H9 (cell line): ENCODE results near the gene GRHPR. TPM values are rescaled to one million over a fixed set of nuclear protein-coding genes. Genes with fewer than 3 reads are reported as not detected.

Experiments used
- DNase-seq: peaks from one replicate; pipeline ENCODE4 v3.0.0-alpha.2; 2017
- H2AFZ ChIP-seq: one replicate; pipeline ENCODE4 v1.6.1; 2013; ENCODE audit warnings: mild to moderate bottlenecking, low read length, control low read depth, moderate library complexity
- H2AK5ac ChIP-seq: 2 replicates; pipeline ENCODE4 v1.6.1; 2013; ENCODE audit warnings: low read length, control low read depth, mixed read lengths; ENCODE audit not compliant: insufficient read length
- H2BK120ac ChIP-seq: one replicate; pipeline ENCODE4 v1.6.1; 2013; ENCODE audit warnings: low read depth, mild to moderate bottlenecking, low read length, control low read depth, inconsistent platforms; ENCODE audit not compliant: poor library complexity, severe bottlenecking
- H2BK12ac ChIP-seq: 2 replicates; pipeline ENCODE4 v1.6.1; 2013; ENCODE audit warnings: low read length, control low read depth, mixed read lengths, low read depth; ENCODE audit not compliant: insufficient read length
- H2BK15ac ChIP-seq: 2 replicates; pipeline ENCODE4 v1.6.1; 2013; ENCODE audit warnings: low read depth, low read length, control low read depth
- H2BK20ac ChIP-seq: one replicate; pipeline ENCODE4 v1.6.1; 2013; ENCODE audit warnings: low read depth, mild to moderate bottlenecking, low read length, control low read depth, inconsistent platforms; ENCODE audit not compliant: poor library complexity, severe bottlenecking
- H2BK5ac ChIP-seq: 2 replicates; pipeline ENCODE4 v1.6.1; 2013; ENCODE audit warnings: low read length, control low read depth, mixed read lengths; ENCODE audit not compliant: insufficient read length
- H3K14ac ChIP-seq: 2 replicates; pipeline ENCODE4 v1.6.1; 2013; ENCODE audit warnings: low read length, control low read depth; ENCODE audit not compliant: insufficient read depth
- H3K18ac ChIP-seq: 2 replicates; pipeline ENCODE4 v1.6.1; 2013; ENCODE audit warnings: low read depth, mild to moderate bottlenecking, mixed read lengths, low read length, control low read depth; ENCODE audit not compliant: insufficient read length
- H3K23ac ChIP-seq: 2 replicates; pipeline ENCODE4 v1.6.1; 2013; ENCODE audit warnings: low read length, control low read depth, mixed read lengths, low read depth; ENCODE audit not compliant: insufficient read length
- H3K23me2 ChIP-seq: 2 replicates; pipeline ENCODE4 v1.6.1; 2013; ENCODE audit warnings: low read depth, mild to moderate bottlenecking, mixed read lengths, low read length, control low read depth; ENCODE audit not compliant: insufficient read length, poor library complexity, severe bottlenecking
- H3K27ac ChIP-seq: 2 replicates; pipeline ENCODE4 v1.5.1; 2013; ENCODE audit warnings: low read length, control low read depth, mixed read lengths, low read depth; ENCODE audit not compliant: insufficient read length
- H3K27me3 ChIP-seq: 2 replicates; pipeline ENCODE4 v1.6.1; 2013; ENCODE audit warnings: low read length, control low read depth, inconsistent platforms; ENCODE audit not compliant: insufficient read depth
- H3K4ac ChIP-seq: 2 replicates; pipeline ENCODE4 v1.6.1; 2013; ENCODE audit warnings: low read depth, mild to moderate bottlenecking, control low read depth, inconsistent platforms, low read length, moderate library complexity
- H3K4me1 ChIP-seq: 2 replicates; pipeline ENCODE4 v1.6.1; 2013; ENCODE audit warnings: low read length, control low read depth, inconsistent platforms; ENCODE audit not compliant: insufficient read depth
- H3K4me2 ChIP-seq: 2 replicates; pipeline ENCODE4 v1.6.1; 2013; ENCODE audit warnings: low read length, control low read depth, mixed read lengths; ENCODE audit not compliant: insufficient read length, insufficient read depth
- H3K56ac ChIP-seq: 2 replicates; pipeline ENCODE4 v1.6.1; 2013; ENCODE audit warnings: low read depth, mild to moderate bottlenecking, mixed read lengths, low read length, control low read depth; ENCODE audit not compliant: insufficient read length
- H3K79me1 ChIP-seq: 2 replicates; pipeline ENCODE4 v1.6.1; 2013; ENCODE audit warnings: low read depth, mild to moderate bottlenecking, moderate library complexity, low read length, control low read depth, inconsistent platforms; ENCODE audit not compliant: insufficient read depth, poor library complexity, severe bottlenecking
- H3K79me2 ChIP-seq: 2 replicates; pipeline ENCODE4 v1.6.1; 2013; ENCODE audit warnings: low read length, control low read depth, inconsistent platforms; ENCODE audit not compliant: insufficient read depth
- H3K9ac ChIP-seq: 2 replicates; pipeline ENCODE4 v1.6.1; 2013; ENCODE audit warnings: low read length, control low read depth, mixed read lengths; ENCODE audit not compliant: insufficient read length; ENCODE audit errors: extremely low read depth
- H3K9me3 ChIP-seq: one replicate; pipeline ENCODE4 v1.6.1; 2013; ENCODE audit warnings: low read depth, low read length, inconsistent platforms; ENCODE audit not compliant: control insufficient read depth
- H3T11ph ChIP-seq: one replicate; pipeline ENCODE4 v1.6.1; 2013; ENCODE audit warnings: mild to moderate bottlenecking, low read length, control low read depth, inconsistent platforms
- H4K20me1 ChIP-seq: one replicate; pipeline ENCODE4 v1.6.1; 2013; ENCODE audit not compliant: control insufficient read depth, insufficient read length, insufficient read depth
- H4K5ac ChIP-seq: 2 replicates; pipeline ENCODE4 v1.6.1; 2013; ENCODE audit warnings: low read depth, mild to moderate bottlenecking, mixed read lengths, low read length, control low read depth; ENCODE audit not compliant: insufficient read length
- H4K8ac ChIP-seq: replicated peaks from 2 replicates; pipeline ENCODE4 v1.6.1; 2013; ENCODE audit warnings: low read length, control low read depth, mixed read lengths, low read depth; ENCODE audit not compliant: insufficient read length
- H4K91ac ChIP-seq: 2 replicates; pipeline ENCODE4 v1.6.1; 2013; ENCODE audit warnings: low read depth, mild to moderate bottlenecking, moderate library complexity, mixed read lengths, low read length, control low read depth; ENCODE audit not compliant: insufficient read length
- H3K27ac Mint-ChIP-seq, 3 experiments: 2 replicates in 2 of 3; 3 replicates in 1 of 3; pipeline ENCODE4 v1.8.0; 2020 to 2021; ENCODE audit warnings: mixed read lengths in 3 of 3, mild to moderate bottlenecking in 1 of 3, moderate library complexity in 1 of 3
- H3K27me3 Mint-ChIP-seq: 2 replicates; pipeline ENCODE4 v1.8.0; 2021; ENCODE audit warnings: low read depth, mild to moderate bottlenecking, moderate library complexity, mixed read lengths
- H3K36me3 Mint-ChIP-seq, 3 experiments: 2 replicates in 2 of 3; 3 replicates in 1 of 3; pipeline ENCODE4 v1.8.0; 2020 to 2021; ENCODE audit warnings: low read depth in 3 of 3, mixed read lengths in 3 of 3; ENCODE audit not compliant: insufficient read depth in 1 of 3
- H3K4me1 Mint-ChIP-seq, 2 experiments: 2 replicates each; pipeline ENCODE4 v1.8.0; 2020; ENCODE audit warnings: mixed read lengths in 2 of 2
- H3K4me3 Mint-ChIP-seq, 2 experiments: 2 replicates in 1 of 2; 3 replicates in 1 of 2; pipeline ENCODE4 v1.8.0; 2020 to 2021; ENCODE audit warnings: mild to moderate bottlenecking in 2 of 2, mixed read lengths in 2 of 2, moderate library complexity in 1 of 2
- H3K9me3 Mint-ChIP-seq, 2 experiments: 2 replicates in 1 of 2; 3 replicates in 1 of 2; pipeline ENCODE4 v1.8.0; 2020; ENCODE audit warnings: mild to moderate bottlenecking in 2 of 2, mixed read lengths in 2 of 2, moderate library complexity in 1 of 2
- total RNA-seq: library from RNA; stranded (reverse); gene quantifications from 2 replicates; pipeline ENCODE4 v1.2.1, GENCODE V29; 2021
- TF ChIP-seq, protein P1 (sequence below): fragments of 200-600 bp; sonication (generic); conservative IDR thresholded peaks from 3 replicates; pipeline ENCODE4 v1.8.0; 2021; ENCODE audit warnings: antibody characterized with exemption, mild to moderate bottlenecking

The GRHPR gene
- total RNA-seq, 1 experiment from 2014 or later, result 97.9 TPM

DNA sequence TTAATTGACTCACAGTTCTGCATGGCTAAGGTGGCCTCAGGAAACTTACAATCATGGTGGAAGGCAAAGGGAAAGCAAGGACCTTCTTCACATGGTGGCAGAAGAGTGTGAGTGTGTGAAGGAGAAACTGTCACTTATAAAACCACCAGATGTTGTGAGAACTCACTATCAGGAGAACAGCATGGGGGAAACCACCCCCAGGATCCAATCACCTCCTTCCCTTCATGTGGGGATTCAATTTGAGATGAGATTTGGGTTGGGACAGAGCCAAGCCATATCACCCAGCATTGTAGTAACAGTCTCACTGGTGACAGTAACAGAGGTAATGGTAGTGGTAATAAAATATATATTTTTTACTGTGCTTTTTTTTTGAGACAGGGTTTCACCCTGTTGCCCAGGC is 24.6 kb downstream of the GRHPR start:
- Histone ChIP-seq H4K20me1 (no peaks in the 10 kb centered on the region), H3K79me1 (peaks cover 18% of the 10 kb centered on the region), H2BK15ac (no peak overlapping the region), H2BK12ac (no peak overlapping the region), H3K56ac (no peak overlapping the region), H2AFZ (no peak overlapping the region), H4K8ac (no peak overlapping the region), H2BK120ac (no peak overlapping the region), H3T11ph (no peak overlapping the region), H3K9me3 (no peaks in the 10 kb centered on the region), H3K4me1 (no peaks in the 10 kb centered on the region), H2BK5ac (no peak overlapping the region), H4K5ac (no peak overlapping the region), H3K4me2 (no peak overlapping the region), H4K91ac (no peak overlapping the region), H3K14ac (no peak overlapping the region), H2BK20ac (no peak overlapping the region), H2AK5ac (no peak overlapping the region), H3K79me2 (peaks cover 2% of the 10 kb centered on the region), H3K27me3 (no peaks in the 10 kb centered on the region), H3K18ac (no peak overlapping the region), H3K4ac (no peak overlapping the region), H3K9ac (no peak overlapping the region), H3K23ac (no peak overlapping the region), H3K23me2 (no peaks in the 10 kb centered on the region), H3K27ac (no peak overlapping the region)
- H3K4me3 Mint-ChIP-seq, result no peak overlapping the region
- H3K9me3 Mint-ChIP-seq, result no peaks in the 10 kb centered on the region
- no peak for DNase-seq
- TF ChIP-seq, protein P1, sequence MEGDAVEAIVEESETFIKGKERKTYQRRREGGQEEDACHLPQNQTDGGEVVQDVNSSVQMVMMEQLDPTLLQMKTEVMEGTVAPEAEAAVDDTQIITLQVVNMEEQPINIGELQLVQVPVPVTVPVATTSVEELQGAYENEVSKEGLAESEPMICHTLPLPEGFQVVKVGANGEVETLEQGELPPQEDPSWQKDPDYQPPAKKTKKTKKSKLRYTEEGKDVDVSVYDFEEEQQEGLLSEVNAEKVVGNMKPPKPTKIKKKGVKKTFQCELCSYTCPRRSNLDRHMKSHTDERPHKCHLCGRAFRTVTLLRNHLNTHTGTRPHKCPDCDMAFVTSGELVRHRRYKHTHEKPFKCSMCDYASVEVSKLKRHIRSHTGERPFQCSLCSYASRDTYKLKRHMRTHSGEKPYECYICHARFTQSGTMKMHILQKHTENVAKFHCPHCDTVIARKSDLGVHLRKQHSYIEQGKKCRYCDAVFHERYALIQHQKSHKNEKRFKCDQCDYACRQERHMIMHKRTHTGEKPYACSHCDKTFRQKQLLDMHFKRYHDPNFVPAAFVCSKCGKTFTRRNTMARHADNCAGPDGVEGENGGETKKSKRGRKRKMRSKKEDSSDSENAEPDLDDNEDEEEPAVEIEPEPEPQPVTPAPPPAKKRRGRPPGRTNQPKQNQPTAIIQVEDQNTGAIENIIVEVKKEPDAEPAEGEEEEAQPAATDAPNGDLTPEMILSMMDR, result no peak
- peaks cover 12 to 31% (median 22%) of the 10 kb centered on the region in 3 experiments; a peak in 6 of 7 replicates for H3K36me3 Mint-ChIP-seq
- H3K27ac Mint-ChIP-seq, result peak overlapping the region in 2 of 3 experiments; percentile 12 to 17; a peak in 1 of 7 replicates
- no peaks in the 10 kb centered on the region; the same call in 1 of the 2 replicates for H3K27me3 Mint-ChIP-seq
- peaks cover 8 to 23% of the 10 kb centered on the region in 2 experiments for H3K4me1 Mint-ChIP-seq
